Stimulated activated CD8-positive, alpha-beta memory T cell treated with anti-CD3 and anti-CD28 coated beads, Interleukin-12 subunit alpha, Interleukin-12 subunit beta, amount 100 ng/mL, for 4 hours (primary cell): ENCODE measurements around the gene SPRR2A.
"Not testable (repeated sequence)": the region's sequence is repeated elsewhere in the genome, so short reads cannot be mapped to it uniquely, and the experiment has no call there.

Source experiments
- DNase-seq: peaks from one replicate; pipeline ENCODE4 v3.0.0-alpha.2; 2020; ENCODE audit warnings: low read depth

SPRR2A gene

GRCh38 chr1:153057375-153057774 lies at the start of gene SPRR2A:
Gene SPRR2A, minus strand, starts transcription at chr1:153057512. Its CDS starts 777 bp downstream, at chr1:153056735.
- no peak for DNase-seq

- DNase-seq: no peak
Measured at GRCh38 chr1:153100245-153100644, 42.9 kb upstream of the SPRR2A start.

GRCh38 chr1:153099461-153100045 lies 42.2 kb upstream of the SPRR2A start:
- no peak for DNase-seq

DNA sequence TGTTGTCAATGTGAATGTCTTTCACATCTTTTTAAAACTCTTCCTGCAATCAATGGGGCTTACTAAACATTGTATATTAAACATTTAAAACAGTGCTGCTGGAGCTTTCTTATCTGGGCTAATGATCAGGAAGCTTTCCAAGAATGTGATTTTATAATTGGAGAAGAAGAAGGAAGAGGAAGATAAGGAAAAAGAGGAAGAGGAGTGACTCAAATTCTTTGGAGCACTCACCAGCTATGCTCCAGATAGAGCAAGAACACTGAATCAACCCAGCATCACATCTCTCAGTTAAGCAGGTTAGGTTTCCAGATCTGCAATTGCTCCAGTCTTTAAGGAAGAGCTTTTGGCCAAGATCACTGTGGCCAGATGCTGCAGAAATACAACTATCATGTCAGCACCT lies 38.5 kb upstream of the SPRR2A start:
- DNase-seq: no peak

DNA sequence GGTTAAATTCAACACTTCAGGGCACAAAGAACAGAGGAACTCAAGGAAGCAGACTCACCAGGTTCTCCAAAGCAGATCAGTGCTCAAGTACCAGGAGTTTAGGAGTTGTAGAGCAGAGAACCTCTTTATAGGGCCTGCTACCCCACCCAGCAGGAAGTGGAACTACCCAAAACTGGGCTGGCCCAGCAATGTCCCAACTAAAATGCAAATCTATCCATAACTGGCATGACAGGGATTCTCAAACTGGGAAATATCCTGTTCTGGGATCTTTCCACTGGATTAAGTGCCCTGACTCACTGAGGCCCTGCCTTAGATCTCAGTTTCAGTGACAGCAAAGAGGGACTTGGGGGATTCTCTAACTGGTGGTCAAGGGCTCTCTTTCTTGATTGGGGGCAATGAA lies 37.1 kb upstream of the SPRR2A start, which contains the start of gene SPRR2E:
SPRR2E (minus strand) TSS at position 101 of the 400 bp plus-strand sequence. CDS start 775 bp downstream, outside the sequence.
- DNase-seq: no peak

- DNase-seq: no peak
Measured at GRCh38 chr1:153087652-153088051, 30.3 kb upstream of the SPRR2A start.

- no peak for DNase-seq
Measured at GRCh38 chr1:153081736-153082135, 24.4 kb upstream of the SPRR2A start.

DNA sequence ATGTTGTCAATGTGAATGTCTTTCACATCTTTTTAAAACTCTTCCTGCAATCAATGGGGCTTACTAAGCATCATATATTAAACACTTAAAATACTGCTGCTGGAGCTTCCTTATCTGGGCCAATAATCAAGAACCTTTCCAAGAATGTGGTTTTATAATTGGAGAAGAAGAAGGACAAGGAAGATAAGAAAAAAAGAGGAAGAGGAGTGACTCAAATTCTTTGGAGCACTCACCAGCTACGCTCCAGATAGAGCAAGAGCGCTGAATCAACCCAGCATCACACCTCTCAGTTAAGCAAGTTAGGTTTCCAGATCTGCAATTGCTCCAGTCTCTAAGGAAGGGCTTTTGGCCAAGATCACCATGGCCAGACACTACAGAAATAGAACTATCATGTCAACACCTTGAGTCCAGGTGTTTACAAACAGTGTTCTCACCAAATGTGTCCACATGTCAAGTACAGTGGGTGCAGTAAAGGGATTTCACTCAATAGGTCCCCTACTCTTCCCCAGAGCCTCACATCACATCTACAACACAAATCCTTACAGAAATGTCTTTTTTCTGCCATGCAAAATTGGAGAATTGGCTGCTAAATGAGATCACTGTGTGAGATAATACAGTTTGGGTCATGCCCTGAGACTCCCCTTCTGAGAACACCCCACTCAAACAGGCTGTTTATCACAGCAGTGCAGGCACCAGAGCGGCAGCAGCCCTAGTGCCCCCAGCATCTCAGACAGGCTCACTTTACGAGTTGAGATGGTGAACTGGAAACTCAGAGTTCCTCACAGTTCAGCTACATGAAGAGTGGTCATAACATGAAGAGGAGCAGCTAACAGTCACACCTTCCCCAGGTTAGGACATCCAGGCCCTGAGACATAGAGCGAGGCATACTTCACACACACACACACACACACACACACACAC lies 15.8 kb upstream of the SPRR2A start:
- DNase-seq: no peak

GRCh38 chr1:153071511-153071910 lies 14.2 kb upstream of the SPRR2A start, which contains the start of gene SPRR2B:
Gene SPRR2B, minus strand, starts transcription at chr1:153071611. Its CDS starts 772 bp downstream, at chr1:153070839.
- DNase-seq: no peak

GRCh38 chr1:153070243-153070642 lies 12.9 kb upstream of the SPRR2A start:
- DNase-seq: no peak

GRCh38 chr1:153058826-153059784 lies 1.8 kb upstream of the SPRR2A start:
- DNase-seq: no peak

GRCh38 chr1:153058154-153058553 lies 842 bp upstream of the SPRR2A start:
- DNase-seq: no peak

DNA sequence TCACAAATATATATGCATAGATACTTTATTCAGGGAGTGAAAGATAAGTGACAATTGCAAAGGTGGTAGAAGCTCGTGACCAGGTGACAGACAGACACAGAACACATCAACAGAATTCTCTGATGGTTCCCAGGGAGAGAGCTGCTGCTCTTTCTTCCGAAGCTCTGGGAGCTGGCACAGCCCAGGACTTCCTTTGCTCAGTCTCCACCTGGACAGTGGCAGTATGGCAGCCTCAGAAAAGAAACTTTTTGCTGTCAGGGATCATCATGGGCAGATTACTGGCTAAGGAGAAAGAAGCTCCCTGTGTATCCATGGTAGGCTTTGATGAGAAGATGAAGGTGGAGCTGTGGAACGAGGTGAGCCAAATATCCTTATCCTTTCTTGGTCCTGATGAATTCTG lies 1.2 kb downstream of the SPRR2A start:
- not testable (repeated sequence) for DNase-seq

DNA sequence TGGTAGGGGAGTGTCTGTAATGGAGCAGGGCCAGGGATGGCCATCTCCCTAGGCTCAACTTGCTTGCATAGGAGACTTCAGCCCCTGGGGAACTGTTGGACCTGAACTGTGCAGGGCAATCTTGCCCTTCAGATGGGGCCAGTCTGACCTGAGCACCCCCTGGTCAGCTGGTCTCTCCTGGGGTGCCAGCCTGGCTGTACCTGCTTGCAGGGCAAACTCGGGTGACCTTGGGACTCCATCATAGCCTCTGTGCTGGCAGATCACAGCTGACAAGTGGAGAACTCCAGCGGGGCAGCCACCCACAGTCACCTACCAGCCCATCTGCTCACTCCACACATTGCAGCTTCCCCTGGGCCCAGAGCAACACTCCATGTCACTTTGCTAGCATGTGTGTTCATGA lies 8.1 kb downstream of the SPRR2A start:
- DNase-seq: no peak

GRCh38 chr1:153040950-153041631 lies 16.2 kb downstream of the SPRR2A start, which contains the start of gene SPRR2D:
Gene SPRR2D, minus strand, starts transcription at chr1:153041120. Its CDS starts 774 bp downstream, at chr1:153040346.
- DNase-seq: no peak

- DNase-seq: no peak
Measured at GRCh38 chr1:153035211-153035610, 22.1 kb downstream of the SPRR2A start.

- no peak for DNase-seq
Measured at GRCh38 chr1:153032677-153033308, 24.5 kb downstream of the SPRR2A start.

DNA sequence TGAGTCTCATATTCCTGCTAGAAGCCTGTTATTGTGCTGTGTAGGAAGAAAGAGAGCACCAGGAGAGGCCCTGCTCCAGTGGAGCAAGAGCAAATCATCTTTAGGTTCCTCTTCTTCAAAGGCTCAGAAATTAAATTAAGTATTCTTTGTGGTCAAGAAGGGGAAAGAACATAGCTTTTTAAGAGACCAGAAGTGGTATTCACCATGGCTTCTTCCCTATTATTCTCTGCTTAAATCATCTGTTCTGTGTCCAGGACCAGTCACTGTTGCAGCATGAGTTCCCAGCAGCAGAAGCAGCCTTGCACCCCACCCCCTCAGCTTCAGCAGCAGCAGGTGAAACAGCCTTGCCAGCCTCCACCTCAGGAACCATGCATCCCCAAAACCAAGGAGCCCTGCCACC lies 25.2 kb downstream of the SPRR2A start:
- DNase-seq: no peak

DNA sequence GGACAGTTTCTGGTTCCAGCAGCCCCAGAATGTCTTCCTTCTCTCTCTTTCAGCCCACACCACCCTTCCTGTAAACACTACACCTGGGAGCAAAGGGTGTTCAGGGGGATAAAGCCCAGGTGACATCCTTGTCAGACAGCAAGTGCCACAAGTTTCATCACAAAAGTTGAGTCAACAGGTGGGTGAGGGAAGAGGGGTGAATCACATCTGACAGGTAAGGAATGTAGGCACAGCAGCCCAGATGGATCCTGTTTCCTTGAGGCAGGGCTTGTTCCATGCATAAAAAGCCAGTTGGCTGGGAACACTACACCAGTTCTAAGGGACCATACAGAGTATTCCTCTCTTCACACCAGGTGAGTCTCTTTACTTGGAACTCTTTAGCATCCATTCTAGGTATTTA lies 26.4 kb downstream of the SPRR2A start, which contains the start of gene SPRR1B:
SPRR1B (plus strand) TSS at position 309 of the 400 bp plus-strand sequence. CDS start 1,143 bp downstream, outside the sequence.
- no peak for DNase-seq

- no peak for DNase-seq
Measured at GRCh38 chr1:153028766-153029165, 28.5 kb downstream of the SPRR2A start.

DNA sequence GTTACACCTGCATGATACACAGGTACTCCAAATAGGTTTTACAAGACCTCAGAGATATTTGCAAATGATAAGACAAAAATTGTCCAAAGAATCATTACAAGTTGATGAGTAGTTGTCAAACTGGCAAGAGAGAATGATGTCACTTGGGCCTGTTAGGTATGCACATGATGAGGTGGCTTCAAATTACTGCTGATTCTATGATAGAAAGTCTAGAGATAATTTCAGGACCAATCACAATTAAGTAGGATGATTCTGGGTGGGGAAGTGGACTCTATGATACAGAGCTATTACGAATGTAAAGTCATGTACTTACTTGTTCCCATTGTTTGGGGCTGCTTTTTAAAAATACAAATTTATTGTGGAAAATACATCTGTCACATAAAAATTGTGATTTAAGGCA lies 31.5 kb downstream of the SPRR2A start:
- DNase-seq: no peak
